GM20431 (cell line): Measurements from ENCODE around the gene SNORC.

Experiments used
- in situ Hi-C: fragments of 300-500 bp; cut with MseI, MboI; formaldehyde crosslinking; loops from one replicate; pipeline ENCODE4 v1.15.0; 2020; ENCODE audit warnings: low sequenced_read_pairs; ENCODE audit not compliant: unreplicated experiment

The SNORC gene

GRCh38 chr2:232880764-232881351 lies 10.8 kb downstream of the SNORC start:
- in situ Hi-C loops = no loop called here

GRCh38 chr2:232882085-232882484 lies 12.0 kb downstream of the SNORC start:
- in situ Hi-C loops = no loop called here

GRCh38 chr2:232882505-232883115 lies 12.5 kb downstream of the SNORC start:
- in situ Hi-C loops = no loop called here

- in situ Hi-C loops = no loop called here
Measured at GRCh38 chr2:232883116-232883721, 13.2 kb downstream of the SNORC start.

- in situ Hi-C loops = no loop called here
Measured at GRCh38 chr2:232884001-232884421, 13.9 kb downstream of the SNORC start.

GRCh38 chr2:232884549-232885263 lies 14.6 kb downstream of the SNORC start:
- in situ Hi-C loops = no loop called here

- in situ Hi-C loops = no loop called here
Measured at GRCh38 chr2:232885264-232885961, 15.3 kb downstream of the SNORC start.

- in situ Hi-C loops = no loop called here
Measured at GRCh38 chr2:232886176-232886575, 16.1 kb downstream of the SNORC start.

GRCh38 chr2:232886632-232887031 lies 16.6 kb downstream of the SNORC start:
- in situ Hi-C loops = no loop called here

- in situ Hi-C loops = no loop called here
Measured at GRCh38 chr2:232887171-232887850, 17.2 kb downstream of the SNORC start.

- in situ Hi-C loops = no loop called here
Measured at GRCh38 chr2:232888099-232888836, 18.2 kb downstream of the SNORC start.

- in situ Hi-C loops = no loop called here
Measured at GRCh38 chr2:232888839-232889529, 18.9 kb downstream of the SNORC start.

- in situ Hi-C loops = no loop called here
Measured at GRCh38 chr2:232889876-232890401, 19.9 kb downstream of the SNORC start.

- in situ Hi-C loops = no loop called here
Measured at GRCh38 chr2:232890536-232890895, 20.5 kb downstream of the SNORC start.

GRCh38 chr2:232890896-232891601 lies 21.0 kb downstream of the SNORC start:
- in situ Hi-C loops = no loop called here

GRCh38 chr2:232891621-232892071 lies 21.6 kb downstream of the SNORC start:
- in situ Hi-C loops = no loop called here

GRCh38 chr2:232892221-232892620 lies 22.2 kb downstream of the SNORC start:
- in situ Hi-C loops = no loop called here

- in situ Hi-C loops = no loop called here
Measured at GRCh38 chr2:232892843-232893242, 22.8 kb downstream of the SNORC start.
